GM21367 (cell line): ENCODE results near the gene PGPEP1.
"Not testable (repeated sequence)": the region's sequence is repeated elsewhere in the genome, so short reads cannot be mapped to it uniquely, and the experiment has no call there.

Experiments
- ATAC-seq: cut with Tn5 transposase; IDR thresholded peaks from one replicate; pipeline ENCODE4 v1.9.1; 2021; ENCODE audit not compliant: unreplicated experiment

The PGPEP1 gene

GRCh38 chr19:18389726-18390064, 49.3 kb downstream of the PGPEP1 start:
- ATAC-seq: no peak

GRCh38 chr19:18390065-18390907, 49.9 kb downstream of the PGPEP1 start:
- no peak for ATAC-seq

- ATAC-seq: no peak
These were observed 51.2 kb downstream of the PGPEP1 start for GRCh38 chr19:18391509-18392075.

GRCh38 chr19:18392417-18392816, 52.0 kb downstream of the PGPEP1 start:
- no peak for ATAC-seq

GRCh38 chr19:18392926-18393325, 52.5 kb downstream of the PGPEP1 start:
- ATAC-seq: no peak

DNA sequence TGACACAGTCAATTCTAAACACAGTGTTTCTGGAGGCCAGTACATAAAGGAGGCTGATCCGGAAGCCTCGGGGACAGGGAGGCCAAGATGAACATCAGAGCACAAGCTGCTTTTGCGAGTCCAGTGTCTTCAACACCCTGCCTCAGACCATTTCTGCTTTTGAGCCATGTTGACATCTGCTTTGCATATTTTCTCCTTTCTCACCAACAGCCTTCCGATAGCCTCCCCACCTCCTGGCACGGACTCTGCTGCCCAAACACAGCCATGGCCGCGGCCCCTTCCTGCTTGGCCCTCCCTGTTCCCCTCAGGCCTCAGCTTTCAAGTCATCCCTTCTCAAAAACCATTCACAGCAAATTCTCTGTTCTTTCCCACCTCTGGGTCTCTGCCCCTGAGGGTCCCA, 53.4 kb downstream of the PGPEP1 start:
- ATAC-seq: no peak

GRCh38 chr19:18396471-18397241, 56.3 kb downstream of the PGPEP1 start:
- no peak for ATAC-seq

- ATAC-seq: no peak
These were observed 57.1 kb downstream of the PGPEP1 start, which contains the start of gene LRRC25 for GRCh38 chr19:18397242-18398202. Gene LRRC25, minus strand, starts transcription at chr19:18397622. Its CDS starts 659 bp downstream, at chr19:18396963.

DNA sequence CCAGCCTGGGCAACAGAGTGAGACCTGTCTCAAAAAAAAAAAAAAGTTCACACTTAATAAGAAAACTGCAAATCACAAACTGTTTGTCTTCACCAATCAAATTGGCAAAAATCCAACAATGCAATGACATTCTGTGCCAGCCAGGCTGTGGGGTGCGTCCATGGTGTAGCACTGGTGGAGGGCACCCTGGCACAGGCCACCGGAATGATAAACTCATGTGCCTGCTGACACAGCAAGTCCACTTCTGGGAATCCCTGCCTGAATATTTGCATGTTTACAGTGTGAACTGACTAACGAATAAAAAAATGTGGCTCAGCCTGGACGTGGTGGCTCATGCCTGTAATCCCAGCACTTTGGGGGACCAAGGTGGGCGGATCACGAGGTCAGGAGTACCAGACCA, 58.6 kb downstream of the PGPEP1 start:
- no peak for ATAC-seq

DNA sequence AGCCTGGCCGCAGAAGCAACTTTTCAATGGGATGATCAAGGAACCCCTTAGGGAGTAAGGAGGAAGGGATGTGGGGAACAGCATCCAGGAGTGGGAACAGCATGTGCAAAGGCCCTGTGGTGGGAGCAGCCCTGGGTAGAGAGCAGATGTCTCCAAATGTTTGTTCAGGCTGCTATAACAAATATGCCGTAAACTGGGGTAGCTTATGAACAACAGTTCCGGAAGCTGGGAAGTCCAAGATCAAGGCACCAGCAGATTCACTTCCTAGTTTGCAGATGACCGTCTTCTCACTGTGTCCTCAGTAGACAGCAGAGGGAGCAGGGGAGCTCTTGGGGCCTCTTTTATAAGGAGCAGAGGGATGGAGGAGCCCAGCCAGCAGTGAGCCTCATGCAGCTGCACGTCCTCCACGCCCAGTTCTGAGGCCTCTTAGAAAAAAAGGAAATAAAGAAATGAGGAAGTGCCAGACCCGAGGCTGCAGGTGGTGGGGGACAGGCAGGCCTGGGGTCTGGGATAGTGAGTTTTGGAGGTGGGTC, 61.2 kb downstream of the PGPEP1 start:
- no peak for ATAC-seq

DNA sequence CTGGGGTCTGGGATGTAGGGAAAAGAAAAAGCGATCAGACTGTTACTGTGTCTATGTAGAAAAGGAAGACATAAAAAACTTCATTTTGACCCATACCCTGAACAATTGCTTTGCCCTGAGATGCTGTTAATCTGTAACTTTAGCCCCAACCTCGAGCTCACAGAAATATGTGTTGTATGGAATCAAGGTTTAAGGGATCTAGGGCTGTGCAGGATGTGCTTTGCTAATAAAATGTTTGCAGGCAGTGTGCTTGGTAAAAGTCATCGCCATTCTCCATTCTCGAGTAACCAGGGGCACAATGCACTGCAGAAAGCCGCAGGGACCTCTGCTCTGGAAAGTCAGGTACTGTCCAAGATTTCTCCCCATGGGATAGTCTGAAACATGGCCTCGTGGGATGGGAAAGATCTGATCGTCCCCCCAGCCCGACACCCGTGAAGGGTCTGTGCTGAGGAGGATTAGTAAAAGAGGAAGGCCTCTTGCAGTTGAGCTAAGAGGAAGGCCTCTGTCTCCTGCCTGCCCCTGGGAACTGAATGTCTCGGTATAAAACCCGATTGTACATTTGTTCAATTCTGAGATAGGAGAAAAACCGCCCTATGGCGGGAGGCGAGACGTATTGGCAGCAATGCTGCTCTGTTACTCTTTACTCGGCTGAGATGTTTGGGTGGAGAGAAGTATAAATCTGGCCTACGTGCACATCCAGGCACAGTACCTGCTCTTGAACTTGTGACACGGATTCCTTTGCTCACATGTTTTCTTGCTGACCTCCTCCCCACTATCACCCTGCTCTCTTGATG, 62.3 kb downstream of the PGPEP1 start:
- ATAC-seq: not testable (repeated sequence)

DNA sequence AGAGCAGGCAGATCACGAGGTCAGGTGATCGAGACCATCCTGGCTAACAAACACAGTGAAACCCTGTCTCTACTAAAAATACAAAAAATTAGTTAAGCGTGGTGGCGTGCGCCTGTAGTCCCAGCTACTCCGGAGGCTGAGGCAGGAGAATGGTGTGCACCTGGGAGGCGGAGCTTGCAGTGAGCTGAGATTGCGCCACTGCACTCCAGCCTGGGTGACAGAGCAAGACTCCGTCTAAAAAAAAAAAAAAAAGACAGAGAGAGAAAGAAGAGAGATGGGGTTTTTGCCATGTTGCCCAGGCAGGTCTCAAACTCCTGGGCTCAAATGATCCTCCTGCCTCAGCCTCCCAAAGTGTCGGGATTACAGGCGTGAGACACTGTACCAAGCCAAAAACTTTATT, 65.4 kb downstream of the PGPEP1 start:
- ATAC-seq: not testable (repeated sequence)

GRCh38 chr19:18406749-18407148, 66.4 kb downstream of the PGPEP1 start:
- no peak for ATAC-seq

DNA sequence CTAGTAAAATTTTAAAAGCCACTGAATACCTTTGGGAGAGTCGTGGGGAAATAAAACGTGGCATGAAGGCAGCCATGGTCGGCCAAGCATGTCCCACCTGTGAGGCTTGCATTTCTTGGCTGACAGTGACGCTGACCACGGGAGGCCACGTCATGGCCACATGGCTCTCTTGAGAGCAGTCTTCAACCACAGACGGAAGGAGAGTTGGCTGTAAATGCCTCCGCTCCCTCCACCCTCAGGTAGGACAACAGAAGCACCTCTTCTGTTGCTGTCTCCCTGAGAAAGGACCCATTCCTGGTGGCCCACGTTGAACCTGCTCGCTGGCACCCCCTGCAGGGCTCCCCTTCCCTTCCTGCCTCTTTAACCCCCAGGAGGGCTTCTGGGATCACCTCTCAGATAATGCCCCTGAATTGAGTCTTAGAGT, 67.7 kb downstream of the PGPEP1 start:
- ATAC-seq: peak; percentile 56

DNA sequence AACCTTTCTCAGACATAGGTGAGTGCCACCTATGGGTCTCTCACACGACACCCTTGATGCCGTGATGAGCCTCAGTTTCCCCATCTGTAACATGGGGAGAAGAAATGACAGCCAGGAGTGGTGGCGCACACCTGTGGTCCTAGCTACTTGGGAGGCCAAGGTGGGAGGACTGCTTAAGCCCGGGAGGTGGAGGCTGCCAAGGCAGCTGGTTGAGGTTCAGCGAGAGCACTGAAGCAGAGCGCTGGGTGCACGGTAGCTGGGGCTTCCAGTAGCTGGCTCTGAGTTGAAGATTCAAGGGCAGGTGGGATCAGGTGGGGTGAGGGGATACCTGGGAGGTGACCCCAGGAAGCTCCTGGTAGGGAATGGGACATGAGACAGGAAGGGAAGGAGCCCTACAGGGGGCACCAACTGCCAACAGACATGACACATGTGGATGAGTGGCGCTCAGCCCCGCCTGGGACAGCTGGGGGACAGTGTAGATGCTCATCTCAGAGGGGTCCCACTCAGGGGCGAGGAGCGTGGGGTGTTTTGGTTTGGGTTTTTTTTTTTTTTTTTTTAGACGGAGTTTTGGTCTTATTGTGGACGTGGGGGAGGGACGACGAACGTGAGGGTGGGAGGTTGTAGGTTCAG, 72.3 kb downstream of the PGPEP1 start:
- no peak for ATAC-seq

GRCh38 chr19:18414504-18415177, 74.2 kb downstream of the PGPEP1 start:
- ATAC-seq: no peak

- ATAC-seq: no peak
These were observed 74.9 kb downstream of the PGPEP1 start for GRCh38 chr19:18415178-18415867.

DNA sequence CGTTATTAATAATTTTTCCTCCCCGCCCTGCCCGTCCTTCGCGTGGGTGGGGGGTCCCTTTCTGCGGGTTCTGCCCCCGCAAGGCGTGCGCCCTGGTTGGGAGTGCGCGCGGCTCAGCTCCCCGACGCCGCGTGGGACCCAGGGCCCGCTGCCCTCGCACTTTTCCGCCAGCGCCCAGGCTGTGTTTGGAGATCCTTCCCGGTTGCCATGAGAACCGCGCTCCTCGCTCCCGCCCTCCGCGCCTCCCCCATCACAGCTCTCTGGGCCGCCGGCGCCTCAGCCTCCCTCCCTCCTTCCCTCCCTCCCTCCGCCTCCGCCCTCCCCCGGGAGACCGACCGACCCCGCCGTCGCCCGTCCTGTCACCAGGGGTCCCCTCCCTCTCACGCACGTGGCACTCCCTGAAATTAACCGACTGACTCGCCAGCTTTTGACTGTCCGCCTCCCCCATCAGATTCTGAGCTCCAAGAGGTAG, 76.4 kb downstream of the PGPEP1 start:
- no peak for ATAC-seq
